HG02973 (cell line): ENCODE measurements around the gene GZMM.
A peak's percentile ranks its signal among the peaks of the same experiment; 100 is the strongest.

Experiments
- ATAC-seq: cut with Tn5 transposase; IDR thresholded peaks from one replicate; pipeline ENCODE4 v1.9.1; 2021; ENCODE audit warnings: moderate library complexity; ENCODE audit not compliant: unreplicated experiment

GZMM gene

DNA sequence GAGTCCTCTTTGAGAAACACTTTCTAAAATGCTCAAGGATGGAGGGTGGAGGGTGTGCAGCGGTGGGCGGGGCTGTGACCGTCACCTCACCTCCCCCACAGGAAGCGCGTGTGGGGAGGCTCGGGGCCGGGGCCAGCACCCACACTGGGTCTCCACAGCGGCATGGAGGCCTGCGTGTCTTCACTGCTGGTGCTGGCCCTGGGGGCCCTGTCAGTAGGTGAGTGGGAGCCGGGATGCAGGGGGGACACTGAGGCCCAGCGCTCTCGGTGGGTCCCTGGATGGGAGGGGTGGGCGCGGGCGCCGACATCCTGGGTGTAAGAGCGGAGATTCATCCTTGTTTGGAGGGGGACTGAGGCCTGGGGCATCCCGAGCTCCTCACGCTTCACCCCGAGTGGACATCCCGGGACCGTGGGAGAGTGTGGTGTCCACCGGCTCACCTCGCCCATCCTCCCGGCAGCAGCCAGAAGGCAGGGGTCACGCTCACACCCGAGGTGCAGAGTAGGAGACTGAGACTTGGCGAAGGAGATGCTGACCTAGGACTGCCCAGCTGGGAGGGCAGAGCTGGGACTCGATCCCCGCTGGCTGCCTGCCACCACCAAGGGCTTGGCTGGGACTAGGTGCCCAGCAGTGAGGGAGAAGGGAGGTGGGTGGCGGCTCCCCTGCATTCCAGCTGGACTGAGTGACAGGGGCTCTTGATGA, at the start of gene GZMM:
Gene GZMM (plus strand): TSS at position 144 of the 699 bp plus-strand sequence. CDS start 19 bp downstream, at position 163.
- ATAC-seq: no peak

DNA sequence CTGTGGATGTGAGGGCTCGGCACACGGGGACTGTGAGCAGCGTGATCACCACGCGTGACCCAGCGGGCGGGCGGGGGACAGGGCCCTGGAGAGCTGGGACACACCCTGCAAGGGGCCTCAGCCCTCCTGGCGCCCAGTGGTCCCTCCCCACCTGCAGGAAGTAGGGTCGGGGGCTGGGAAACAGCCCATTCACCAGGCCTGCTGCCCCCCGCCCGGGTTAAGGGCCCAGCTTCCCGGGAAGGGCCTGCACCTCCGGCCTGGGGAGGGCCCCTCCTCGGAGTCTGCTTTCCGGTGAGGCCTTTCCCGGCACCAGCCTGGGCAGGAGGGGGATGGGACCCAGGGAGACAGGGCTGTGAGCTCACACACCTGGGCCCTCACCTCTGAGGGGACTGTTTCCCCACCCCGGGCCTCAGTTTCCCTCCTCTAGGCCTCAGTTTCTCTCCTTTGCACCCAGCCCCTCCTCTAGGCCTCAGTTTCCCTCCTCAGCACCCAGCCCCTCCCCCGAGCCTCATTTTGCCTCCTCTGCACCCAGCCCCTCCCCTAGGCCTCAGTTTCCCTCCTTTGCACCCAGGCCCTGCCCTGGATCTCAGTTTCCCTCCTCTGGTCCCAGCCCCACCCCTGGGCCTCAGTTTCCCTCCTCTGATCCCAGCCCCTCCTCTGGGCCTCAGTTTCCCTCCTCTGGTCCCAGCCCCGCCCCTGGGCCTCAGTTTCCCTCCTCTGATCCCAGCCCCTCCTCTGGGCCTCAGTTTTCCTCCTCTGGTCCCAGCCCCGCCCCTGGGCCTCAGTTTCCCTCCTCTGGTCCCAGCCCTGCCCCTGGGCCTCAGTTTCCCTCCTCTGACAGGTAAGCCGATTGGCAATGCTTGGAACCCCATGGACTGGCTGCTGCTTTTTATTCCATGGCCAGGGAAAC, 49.4 kb upstream of the GZMM start:
- ATAC-seq: no peak

DNA sequence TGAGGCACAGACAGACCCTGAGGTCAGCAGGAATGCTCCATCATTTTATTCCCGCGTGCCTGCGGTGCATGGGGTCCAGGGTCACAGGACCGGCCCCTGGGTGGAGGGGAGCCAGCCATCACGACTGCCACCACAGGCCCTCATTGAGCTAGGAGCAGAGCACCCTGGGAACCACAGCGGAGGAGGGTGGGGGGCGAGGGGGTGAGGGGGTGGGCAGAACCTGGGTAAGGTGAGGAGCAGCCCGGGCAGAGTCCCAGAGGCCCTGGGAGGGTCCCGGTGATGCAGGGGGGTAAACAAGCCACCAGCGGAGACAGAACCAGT, 48.8 kb upstream of the GZMM start:
- ATAC-seq: no peak

DNA sequence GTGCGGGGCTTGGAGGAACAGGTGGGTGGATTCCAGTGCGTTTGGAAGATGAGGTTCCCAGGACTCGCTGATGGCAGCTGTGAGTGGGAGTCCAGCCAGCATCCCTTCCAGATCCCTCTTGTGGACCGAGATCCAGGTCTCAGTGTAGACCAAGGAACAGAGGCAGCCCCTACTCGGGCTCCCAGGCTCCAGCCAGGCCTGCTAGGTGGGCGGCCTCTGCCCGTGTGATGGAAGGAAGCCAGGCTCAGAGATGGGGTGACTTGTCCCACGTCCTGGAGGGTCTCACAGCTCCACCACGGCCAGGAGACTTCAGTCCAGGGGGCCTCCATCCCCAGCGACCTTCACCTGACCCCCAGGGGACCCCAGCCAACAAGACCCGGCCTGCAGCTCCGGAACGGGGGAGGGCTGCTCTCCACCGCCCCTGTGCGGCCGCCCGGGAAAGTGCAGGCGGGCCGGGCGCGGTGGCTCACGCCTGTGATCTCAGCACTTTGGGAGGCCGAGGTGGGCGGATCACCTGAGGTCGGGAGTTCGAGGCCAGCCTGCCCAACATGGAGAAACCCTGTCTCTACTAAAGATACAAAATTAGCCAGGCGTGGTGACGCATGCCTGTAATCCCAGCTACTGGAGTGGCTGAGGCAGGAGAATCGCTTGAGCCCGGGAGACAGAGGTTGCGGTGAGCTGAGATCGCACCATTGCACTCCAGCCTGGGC, 48.3 kb upstream of the GZMM start:
- ATAC-seq: no peak

DNA sequence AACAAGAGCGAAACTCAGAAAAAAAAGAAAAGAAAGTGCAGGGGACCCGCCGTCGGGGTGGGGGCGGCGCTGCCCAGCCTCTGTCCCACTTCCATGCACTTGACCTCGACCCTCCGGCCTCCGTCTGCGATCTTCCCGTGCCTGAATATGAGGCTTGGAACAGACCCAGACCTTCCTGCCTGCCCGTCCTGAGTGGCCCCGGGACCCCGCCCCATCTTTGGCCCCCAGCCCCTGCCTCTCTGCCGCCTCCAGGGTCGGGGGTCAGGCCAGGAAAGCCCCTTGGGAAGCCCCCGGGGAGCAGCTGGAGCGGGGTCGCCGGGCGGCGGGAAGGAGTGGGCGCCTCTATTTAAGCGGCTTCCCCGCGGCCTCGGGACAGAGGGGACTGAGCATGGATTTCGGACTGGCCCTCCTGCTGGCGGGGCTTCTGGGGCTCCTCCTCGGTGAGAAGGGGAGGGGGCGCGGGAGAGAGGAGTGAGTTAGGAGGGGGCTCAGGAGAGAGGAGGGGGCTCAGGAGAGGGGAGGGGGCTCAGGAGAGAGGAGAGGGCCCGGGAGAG, 47.7 kb upstream of the GZMM start, which contains the start of gene MADCAM1:
Gene MADCAM1 (plus strand): TSS at position 375 of the 554 bp plus-strand sequence. CDS start 14 bp downstream, at position 389.
- no peak for ATAC-seq

DNA sequence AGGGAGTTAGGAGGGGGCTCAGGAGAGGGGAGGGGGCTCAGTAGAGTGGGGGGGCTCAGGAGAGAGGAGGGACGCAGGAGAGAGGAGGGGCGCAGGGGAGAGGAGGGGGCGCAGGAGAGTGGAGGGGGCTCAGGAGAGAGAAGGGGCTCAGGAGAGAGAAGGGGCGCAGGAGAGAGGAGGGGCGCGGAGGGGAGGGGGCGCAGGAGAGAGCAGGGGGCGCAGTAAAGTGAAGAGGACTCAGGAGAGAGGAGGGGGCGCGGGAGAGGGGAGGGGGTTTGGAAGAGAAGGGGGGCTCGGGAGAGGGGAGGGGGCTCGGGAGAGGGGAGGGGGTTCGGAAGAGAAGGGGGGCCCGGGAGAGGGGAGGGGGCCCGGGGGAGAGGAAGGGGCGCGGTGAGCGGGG, 46.9 kb upstream of the GZMM start:
- ATAC-seq: no peak

DNA sequence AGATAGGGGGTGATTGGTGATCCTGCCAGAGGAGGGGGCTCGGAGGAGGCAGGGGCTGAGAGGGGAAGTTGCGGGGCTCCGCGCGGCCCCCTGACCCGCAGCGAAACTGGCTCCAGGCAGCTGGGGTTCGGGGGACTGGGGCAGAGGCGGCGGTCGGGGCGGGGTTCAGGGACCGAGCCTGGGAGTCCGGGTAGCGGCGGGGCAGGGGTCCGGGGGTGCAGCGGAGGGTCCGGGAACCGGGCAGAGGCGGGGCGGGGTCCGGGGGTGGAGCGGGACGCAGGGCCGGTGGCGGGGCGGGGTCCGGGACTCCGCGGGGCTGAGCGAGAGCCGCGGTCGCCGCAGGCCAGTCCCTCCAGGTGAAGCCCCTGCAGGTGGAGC, 46.4 kb upstream of the GZMM start:
- no peak for ATAC-seq

DNA sequence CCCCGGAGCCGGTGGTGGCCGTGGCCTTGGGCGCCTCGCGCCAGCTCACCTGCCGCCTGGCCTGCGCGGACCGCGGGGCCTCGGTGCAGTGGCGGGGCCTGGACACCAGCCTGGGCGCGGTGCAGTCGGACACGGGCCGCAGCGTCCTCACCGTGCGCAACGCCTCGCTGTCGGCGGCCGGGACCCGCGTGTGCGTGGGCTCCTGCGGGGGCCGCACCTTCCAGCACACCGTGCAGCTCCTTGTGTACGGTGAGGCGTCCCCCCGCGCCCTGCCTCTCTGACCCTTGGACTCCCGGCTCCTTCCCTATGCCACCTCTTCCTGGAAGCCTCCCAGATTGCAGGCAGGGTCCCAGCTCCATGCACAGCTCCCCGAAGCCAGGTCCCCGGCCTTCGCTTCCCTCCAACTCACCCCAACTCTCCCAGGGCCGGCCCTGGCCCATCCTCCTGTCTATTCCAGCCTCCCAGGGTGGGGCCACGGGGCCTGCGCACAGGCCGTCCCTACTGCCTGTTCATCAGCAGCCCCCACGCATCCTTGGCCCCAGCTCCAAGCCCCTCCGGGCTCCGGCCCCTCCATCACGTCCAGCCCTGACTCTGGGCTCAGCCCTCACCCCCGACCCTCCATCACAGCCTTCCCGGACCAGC, 45.9 kb upstream of the GZMM start:
- ATAC-seq: no peak

DNA sequence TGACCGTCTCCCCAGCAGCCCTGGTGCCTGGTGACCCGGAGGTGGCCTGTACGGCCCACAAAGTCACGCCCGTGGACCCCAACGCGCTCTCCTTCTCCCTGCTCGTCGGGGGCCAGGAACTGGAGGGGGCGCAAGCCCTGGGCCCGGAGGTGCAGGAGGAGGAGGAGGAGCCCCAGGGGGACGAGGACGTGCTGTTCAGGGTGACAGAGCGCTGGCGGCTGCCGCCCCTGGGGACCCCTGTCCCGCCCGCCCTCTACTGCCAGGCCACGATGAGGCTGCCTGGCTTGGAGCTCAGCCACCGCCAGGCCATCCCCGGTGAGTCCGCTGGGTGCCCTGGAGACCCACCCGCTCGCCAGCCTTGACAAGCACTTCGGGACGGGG, 45.4 kb upstream of the GZMM start:
- ATAC-seq: no peak

DNA sequence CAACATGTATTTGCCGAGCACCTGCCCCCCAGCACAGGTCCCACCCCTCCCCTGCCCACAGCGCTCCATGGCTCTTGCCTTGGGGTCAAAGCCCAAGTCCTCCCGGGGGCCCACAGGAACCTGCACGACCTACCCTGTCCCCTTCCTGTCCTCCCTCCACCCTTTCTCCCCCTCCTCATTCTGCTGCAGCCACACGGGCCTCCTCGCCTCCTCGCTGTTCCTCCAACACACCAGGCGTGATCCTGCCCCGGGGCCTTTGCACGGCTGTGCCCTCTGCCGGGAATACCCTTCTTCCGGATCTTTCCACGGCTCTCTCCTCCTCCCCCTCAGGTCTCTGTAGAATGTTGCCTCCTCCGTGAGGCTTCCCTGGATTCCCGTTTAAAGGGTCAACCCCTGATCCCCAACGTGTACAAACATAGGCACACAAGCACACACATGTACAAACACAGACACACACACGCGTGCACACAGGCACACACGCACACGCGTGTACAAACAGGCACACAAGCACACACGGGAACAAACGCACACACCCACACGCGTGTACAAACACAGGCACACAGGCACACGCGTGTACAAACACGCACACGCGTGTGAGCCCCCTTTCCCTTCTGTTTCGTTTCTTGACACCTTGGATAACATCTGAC, 44.8 kb upstream of the GZMM start:
- ATAC-seq: no peak

DNA sequence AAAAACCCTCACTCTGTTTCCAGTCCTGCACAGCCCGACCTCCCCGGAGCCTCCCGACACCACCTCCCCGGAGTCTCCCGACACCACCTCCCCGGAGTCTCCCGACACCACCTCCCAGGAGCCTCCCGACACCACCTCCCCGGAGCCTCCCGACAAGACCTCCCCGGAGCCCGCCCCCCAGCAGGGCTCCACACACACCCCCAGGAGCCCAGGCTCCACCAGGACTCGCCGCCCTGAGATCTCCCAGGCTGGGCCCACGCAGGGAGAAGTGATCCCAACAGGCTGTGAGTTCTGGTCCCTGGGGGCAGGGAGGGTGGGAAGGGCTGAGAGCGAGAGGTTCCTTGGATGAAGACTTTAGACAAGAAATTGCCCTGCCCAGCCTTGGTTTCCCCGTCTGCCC, 42.2 kb upstream of the GZMM start:
- no peak for ATAC-seq

DNA sequence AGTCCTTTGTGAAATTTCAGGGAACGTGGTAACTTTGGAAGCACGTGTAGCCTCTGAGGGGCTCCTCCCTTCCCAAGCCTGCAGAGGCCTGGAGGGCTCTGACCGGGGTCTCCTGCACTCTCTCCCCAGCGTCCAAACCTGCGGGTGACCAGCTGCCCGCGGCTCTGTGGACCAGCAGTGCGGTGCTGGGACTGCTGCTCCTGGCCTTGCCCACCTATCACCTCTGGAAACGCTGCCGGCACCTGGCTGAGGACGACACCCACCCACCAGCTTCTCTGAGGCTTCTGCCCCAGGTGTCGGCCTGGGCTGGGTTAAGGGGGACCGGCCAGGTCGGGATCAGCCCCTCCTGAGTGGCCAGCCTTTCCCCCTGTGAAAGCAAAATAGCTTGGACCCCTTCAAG, 39.2 kb upstream of the GZMM start:
- no peak for ATAC-seq

DNA sequence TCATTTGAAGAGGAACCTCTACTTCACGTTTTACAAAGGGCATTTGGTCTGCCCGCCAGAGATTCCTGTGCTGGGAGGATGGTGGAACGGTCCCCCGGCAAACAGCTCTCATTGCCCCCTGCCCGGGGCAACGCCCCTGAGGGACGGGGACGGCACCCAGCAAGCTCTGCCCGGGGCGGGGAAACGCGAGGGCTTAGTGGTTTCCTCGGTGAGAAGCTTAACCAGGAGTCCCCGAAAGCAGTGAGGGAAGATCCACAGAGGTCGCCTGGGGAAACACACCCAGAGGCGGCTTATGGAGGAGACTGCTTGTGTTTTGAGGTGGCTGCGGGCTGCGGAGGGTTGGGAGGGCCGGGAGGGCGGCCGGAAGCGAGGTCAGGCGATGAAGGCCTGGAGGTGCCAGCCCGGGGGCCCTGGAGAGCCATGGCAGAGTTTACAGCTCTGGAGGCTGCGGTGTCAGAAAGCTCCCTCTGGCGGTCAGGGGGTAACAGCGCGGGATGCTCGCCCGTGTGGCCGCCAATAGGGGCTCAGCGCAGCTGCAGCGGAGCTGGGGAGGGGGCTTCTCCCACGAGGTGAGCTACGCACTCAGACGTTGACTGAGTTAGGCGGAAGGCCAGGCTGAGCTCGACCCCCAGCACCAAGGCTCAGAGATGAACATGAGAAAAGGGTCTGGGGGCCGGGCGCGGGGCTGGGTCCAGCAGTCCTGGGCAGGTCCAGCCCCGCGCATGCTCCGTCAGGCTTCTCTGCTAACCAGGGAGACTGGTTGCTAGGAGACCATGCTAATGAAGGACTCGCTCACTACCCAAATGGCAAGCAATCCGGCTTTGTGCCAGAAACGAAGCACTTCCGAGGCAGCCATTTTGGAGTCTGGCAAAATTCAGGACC, 37.2 kb upstream of the GZMM start:
- ATAC-seq: peak; percentile 53

DNA sequence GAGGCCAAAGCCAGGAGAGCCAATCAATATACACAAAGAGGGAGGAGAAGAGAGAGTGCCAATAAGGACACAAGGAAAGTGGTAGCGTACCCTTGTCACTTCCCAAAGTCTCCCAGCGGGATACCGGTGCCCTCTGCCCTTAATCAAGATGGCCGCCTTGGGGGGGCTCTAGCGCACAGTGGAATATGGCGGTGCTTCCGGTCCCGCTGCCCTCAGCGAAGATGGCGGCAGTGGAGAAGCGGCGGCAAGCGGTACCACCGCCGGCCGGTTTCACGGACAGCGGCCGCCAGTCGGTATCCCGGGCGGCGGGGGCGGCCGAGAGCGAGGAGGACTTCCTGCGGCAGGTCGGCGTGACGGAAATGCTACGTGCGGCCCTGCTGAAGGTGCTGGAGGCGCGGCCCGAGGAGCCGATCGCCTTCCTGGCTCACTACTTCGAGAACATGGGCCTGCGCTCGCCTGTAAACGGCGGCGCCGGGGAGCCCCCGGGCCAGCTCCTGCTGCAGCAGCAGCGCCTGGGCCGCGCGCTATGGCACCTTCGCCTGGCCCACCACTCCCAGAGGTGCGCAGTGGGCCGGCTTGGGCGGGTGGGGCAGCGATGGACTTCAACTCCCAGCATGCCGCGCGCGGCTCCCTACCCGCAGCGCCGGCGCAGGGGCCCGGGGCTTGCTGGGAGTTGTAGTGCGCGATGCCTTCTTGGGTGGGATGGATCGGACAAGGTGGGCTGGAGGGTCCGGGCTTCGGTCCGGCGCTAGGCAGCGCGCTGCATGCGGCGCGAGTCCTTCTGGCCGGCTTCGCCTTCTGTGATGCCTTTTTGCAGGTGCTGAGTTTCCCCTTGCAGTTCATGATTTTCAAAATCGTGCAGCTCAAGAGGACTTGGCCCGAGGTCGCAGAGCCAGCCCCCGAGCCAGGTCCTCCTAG, 36.3 kb upstream of the GZMM start, which contains the start of gene TPGS1:
Gene TPGS1 (plus strand): TSS at position 212 of the 918 bp plus-strand sequence. CDS start 10 bp downstream, at position 222.
- ATAC-seq: peak; percentile 47

DNA sequence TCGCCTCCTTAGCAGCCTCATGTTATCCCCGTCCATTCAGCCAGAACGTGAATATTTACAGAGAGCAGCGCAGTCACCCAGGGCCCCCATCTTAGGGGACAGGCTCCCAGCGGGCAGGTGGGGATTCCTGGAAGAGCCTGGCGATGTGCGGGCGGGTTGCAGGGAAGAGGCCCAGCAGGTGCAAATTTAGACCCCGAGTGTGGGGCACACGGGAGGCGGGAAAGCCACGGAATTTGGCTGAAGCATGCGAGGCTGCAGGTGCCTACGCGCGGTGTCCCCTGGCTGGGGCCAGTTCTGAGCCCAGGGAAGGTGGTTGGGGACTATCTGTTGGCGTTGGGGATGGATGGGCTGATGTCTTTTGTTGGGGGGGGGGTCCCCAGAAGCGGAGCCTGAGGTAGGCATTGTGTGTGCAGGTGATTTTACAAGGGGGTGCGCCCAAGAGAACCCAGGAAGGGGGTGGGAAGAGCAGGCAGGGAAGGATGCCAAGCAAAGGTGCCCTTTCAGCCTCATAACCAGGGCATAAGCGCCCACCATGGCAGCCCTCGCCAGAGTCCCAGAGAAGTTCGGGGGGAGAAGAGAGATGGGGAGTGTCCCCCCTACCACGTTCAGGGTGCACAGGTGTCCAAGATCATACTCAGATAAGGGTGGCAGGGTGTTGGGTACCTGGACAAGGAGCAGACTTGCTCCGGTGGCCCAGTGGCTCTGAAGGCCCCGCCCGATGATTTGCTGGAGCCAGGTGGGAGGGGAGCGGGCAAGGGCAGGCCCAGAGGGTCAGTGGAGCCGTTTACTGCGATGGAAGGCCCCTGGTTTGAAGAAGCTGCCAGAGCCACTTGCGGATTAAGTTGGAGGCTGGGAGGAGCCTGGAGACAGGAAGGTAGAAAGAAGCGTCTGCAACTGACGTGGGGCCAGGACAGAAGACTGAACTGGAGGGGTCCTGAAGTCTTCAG, 35.4 kb upstream of the GZMM start:
- ATAC-seq: no peak

DNA sequence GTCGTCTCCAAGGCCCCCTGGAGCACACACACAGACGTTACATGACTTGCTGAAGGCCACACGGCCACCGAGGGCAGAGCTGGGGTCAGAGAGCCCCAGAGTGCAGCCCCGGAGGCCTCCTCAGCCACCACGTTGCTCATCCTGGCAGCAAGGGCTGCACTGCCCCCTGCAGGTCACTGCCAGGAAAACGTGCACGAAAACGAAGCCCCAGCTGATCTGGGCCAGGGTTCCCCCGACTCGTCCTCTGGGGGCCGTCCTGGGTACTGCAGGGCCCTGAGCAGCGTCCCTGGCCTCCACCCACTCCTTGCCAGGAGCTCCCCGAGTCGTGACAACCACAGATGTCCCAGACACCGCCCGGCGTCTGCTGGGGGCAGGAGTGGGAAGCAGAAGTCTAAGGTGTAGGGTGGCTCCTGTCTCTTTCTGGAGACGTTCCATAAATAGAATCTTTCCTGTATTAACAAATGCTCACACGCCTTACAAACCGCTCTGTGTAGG, 33.2 kb upstream of the GZMM start:
- ATAC-seq: peak; percentile 21
